Keratinocyte (primary cell): ENCODE measurements around the gene CHMP4B. TPM values are rescaled to one million over a fixed set of nuclear protein-coding genes. Genes with fewer than 3 reads are reported as not detected.

Source experiments
- DNase-seq: peaks from one replicate; pipeline ENCODE4 v3.0.0-alpha.2; 2011; ENCODE audit warnings: low read depth, missing footprints, low spot score
- FAIRE-seq: peaks from 2 replicates; lab custom pipeline; 2011; peaks lifted over from hg19 to GRCh38; lab: Jason Lieb, UNC
- H2AFZ ChIP-seq: 2 replicates; pipeline ENCODE4 v1.6.0; 2012; ENCODE audit warnings: low read length, control low read depth, inconsistent platforms; ENCODE audit not compliant: control insufficient read depth
- H3K27ac ChIP-seq: 2 replicates; pipeline ENCODE4 v1.5.1; 2011; ENCODE audit warnings: low read length; ENCODE audit not compliant: control insufficient read depth, insufficient read depth
- H3K27me3 ChIP-seq: 3 replicates; pipeline ENCODE4 v1.6.0; 2011; ENCODE audit warnings: low read length; ENCODE audit not compliant: control insufficient read depth, insufficient read depth; ENCODE audit errors: extremely low read depth
- H3K36me3 ChIP-seq, 2 experiments: 2 replicates in 1 of 2; 3 replicates in 1 of 2; pipeline ENCODE4 v1.5.1; 2011; ENCODE audit warnings: low read length in 2 of 2, mild to moderate bottlenecking in 1 of 2; ENCODE audit not compliant: control insufficient read depth in 2 of 2, insufficient read depth in 2 of 2; ENCODE audit errors: extremely low read depth in 1 of 2
- H3K4me1 ChIP-seq: 3 replicates; pipeline ENCODE4 v1.5.1; 2011; ENCODE audit warnings: low read length; ENCODE audit not compliant: control insufficient read depth, insufficient read depth; ENCODE audit errors: extremely low read depth
- H3K4me2 ChIP-seq: 3 replicates; pipeline ENCODE4 v1.6.0; 2011; ENCODE audit warnings: low read depth, low read length; ENCODE audit not compliant: control insufficient read depth, insufficient read depth; ENCODE audit errors: extremely low read depth
- H3K4me3 ChIP-seq, 3 experiments: fragments of 200-600 bp in 1 of 3; sonication (generic) in 1 of 3; 2 replicates in 2 of 3; 3 replicates in 1 of 3; pipeline ENCODE4 v1.5.1; 2011 to 2016; ENCODE audit warnings: low read length in 3 of 3, mild to moderate bottlenecking in 3 of 3, control low read depth in 2 of 3, inconsistent platforms in 1 of 3, low read depth in 1 of 3, mixed read lengths in 1 of 3, mixed run types in 1 of 3, moderate library complexity in 1 of 3; ENCODE audit not compliant: control insufficient read depth in 2 of 3, insufficient read depth in 2 of 3; ENCODE audit errors: extremely low read depth in 1 of 3
- H3K79me2 ChIP-seq: 2 replicates; pipeline ENCODE4 v1.6.0; 2012; ENCODE audit warnings: low read length; ENCODE audit not compliant: control insufficient read depth, insufficient read depth
- H3K9ac ChIP-seq: 3 replicates; pipeline ENCODE4 v1.6.0; 2011; ENCODE audit warnings: low read length; ENCODE audit not compliant: control insufficient read depth, insufficient read depth; ENCODE audit errors: extremely low read depth
- H3K9me1 ChIP-seq: 3 replicates; pipeline ENCODE4 v1.6.0; 2011; ENCODE audit warnings: low read length; ENCODE audit not compliant: control insufficient read depth, insufficient read depth; ENCODE audit errors: extremely low read depth
- H3K9me3 ChIP-seq: 2 replicates; pipeline ENCODE4 v1.5.1; 2012; ENCODE audit warnings: low read depth, low read length; ENCODE audit not compliant: control insufficient read depth
- H4K20me1 ChIP-seq: 3 replicates; pipeline ENCODE4 v1.6.0; 2011; ENCODE audit warnings: low read length; ENCODE audit not compliant: control insufficient read depth, insufficient read depth; ENCODE audit errors: extremely low read depth
- EZH2 ChIP-seq: IDR thresholded peaks from one replicate; pipeline ENCODE4 v1.6.1; 2012; ENCODE audit warnings: inconsistent platforms, mild to moderate bottlenecking, low read length, moderate library complexity
- dilution Hi-C: fragments of 300-500 bp; cut with MboI; formaldehyde crosslinking; loops from one replicate; pipeline ENCODE4 v1.7.0; 2020; ENCODE audit warnings: low sequenced_read_pairs; ENCODE audit not compliant: extremely low pct_ligation_motif_present
- polyA plus RNA-seq, 5 experiments: library from polyadenylated mRNA; depleted of rRNA in 3 of 5; stranded (reverse) in 3 of 5; stranded (forward) in 1 of 5; unstranded in 1 of 5; fragments of >200 nt; gene quantifications; 1 replicate in 1 of 5; 2 replicates in 3 of 5; 3 replicates in 1 of 5; pipeline versions ENCODE4 v1.2.1 to v1.2.3, GENCODE V29; 2011 to 2012; ENCODE audit warnings: missing spikeins in 2 of 5, low read depth in 1 of 5, low replicate concordance in 1 of 5
- TF ChIP-seq, protein P1 (sequence below), 3 experiments: IDR thresholded peaks in 1 of 3; conservative IDR thresholded peaks in 1 of 3; optimal IDR thresholded peaks in 1 of 3; 2 replicates in 2 of 3; 3 replicates in 1 of 3; pipeline versions ENCODE3 to v1.5.1; 2011; ENCODE audit warnings: low read length in 3 of 3, mild to moderate bottlenecking in 3 of 3, moderate library complexity in 2 of 3, control low read depth in 1 of 3, inconsistent platforms in 1 of 3; ENCODE audit not compliant: insufficient read depth in 2 of 3; ENCODE audit errors: extremely low read depth in 1 of 3

The CHMP4B gene
- polyA plus RNA-seq, 1 donor (not counting 4 experiments of a cell fraction or from before 2014, with no cell fraction given) = 72.2 TPM

- FAIRE-seq (no peak), DNase-seq (no peak)
- Histone ChIP-seq H4K20me1 (no peaks in the 10 kb centered on the region), H3K36me3 (no peaks in the 10 kb centered on the region), H3K9me3 (no peaks in the 10 kb centered on the region), H3K79me2 (no peaks in the 10 kb centered on the region), H3K4me1 (no peaks in the 10 kb centered on the region), H3K9ac (no peak overlapping the region), H3K4me2 (no peak overlapping the region), H3K4me3 (no peak overlapping the region), H3K27me3 (peaks cover 15% of the 10 kb centered on the region), H3K27ac (no peak overlapping the region), H3K9me1 (no peaks in the 10 kb centered on the region), H2AFZ (no peak overlapping the region)
- dilution Hi-C loops = no loop called here
- TF ChIP-seq, protein P1, sequence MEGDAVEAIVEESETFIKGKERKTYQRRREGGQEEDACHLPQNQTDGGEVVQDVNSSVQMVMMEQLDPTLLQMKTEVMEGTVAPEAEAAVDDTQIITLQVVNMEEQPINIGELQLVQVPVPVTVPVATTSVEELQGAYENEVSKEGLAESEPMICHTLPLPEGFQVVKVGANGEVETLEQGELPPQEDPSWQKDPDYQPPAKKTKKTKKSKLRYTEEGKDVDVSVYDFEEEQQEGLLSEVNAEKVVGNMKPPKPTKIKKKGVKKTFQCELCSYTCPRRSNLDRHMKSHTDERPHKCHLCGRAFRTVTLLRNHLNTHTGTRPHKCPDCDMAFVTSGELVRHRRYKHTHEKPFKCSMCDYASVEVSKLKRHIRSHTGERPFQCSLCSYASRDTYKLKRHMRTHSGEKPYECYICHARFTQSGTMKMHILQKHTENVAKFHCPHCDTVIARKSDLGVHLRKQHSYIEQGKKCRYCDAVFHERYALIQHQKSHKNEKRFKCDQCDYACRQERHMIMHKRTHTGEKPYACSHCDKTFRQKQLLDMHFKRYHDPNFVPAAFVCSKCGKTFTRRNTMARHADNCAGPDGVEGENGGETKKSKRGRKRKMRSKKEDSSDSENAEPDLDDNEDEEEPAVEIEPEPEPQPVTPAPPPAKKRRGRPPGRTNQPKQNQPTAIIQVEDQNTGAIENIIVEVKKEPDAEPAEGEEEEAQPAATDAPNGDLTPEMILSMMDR (optimal IDR thresholded peaks at IDR 0.05 in 1 of 3, IDR thresholded peaks at IDR 0.05 in 1 of 3, conservative IDR thresholded peaks at IDR 0.05 in 1 of 3; ENCODE audit: extremely low read depth in 1 of 3, insufficient read depth in 2 of 3, low read length in 3 of 3) = no peak
- no peak for TF ChIP-seq EZH2
Observed at GRCh38 chr20:33894798-33895197, 83.7 kb downstream of the CHMP4B start.

DNA sequence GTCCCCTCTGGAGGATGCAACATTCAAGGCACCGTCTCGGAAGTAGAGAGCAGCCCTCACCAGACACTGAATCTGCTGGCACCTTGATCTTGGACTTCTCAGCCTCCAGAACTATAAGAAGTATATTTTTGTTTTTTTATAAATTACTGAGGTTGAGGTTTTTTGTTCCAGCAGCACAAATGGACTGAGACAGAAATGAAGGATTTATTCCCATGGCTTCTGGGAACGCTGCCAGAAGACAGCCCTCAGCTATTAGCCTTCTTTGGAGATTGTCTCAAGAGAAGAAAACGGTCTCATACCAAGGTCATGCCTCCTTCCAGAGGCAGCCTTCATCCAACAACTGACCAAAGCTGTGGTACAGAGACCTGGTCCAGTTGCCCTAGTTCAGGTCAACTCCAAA is 85.4 kb downstream of the CHMP4B start:
- no peaks in the 10 kb centered on the region for H3K9me3 ChIP-seq
- no peaks in the 10 kb centered on the region for H3K4me1 ChIP-seq
- H3K79me2 ChIP-seq = no peaks in the 10 kb centered on the region
- no peak overlapping the region for H2AFZ ChIP-seq
- no peaks in the 10 kb centered on the region for H4K20me1 ChIP-seq
- no peak for TF ChIP-seq EZH2
- TF ChIP-seq, protein P1 (optimal IDR thresholded peaks at IDR 0.05 in 1 of 3, IDR thresholded peaks at IDR 0.05 in 1 of 3, conservative IDR thresholded peaks at IDR 0.05 in 1 of 3; ENCODE audit: extremely low read depth in 1 of 3, insufficient read depth in 2 of 3, low read length in 3 of 3) = no peak
- DNase-seq (no peak), FAIRE-seq (no peak)
- H3K9ac ChIP-seq = no peak overlapping the region
- H3K4me2 ChIP-seq = no peak overlapping the region
- no peak overlapping the region for H3K4me3 ChIP-seq
- dilution Hi-C loops = no loop called here
- no peak overlapping the region for H3K27ac ChIP-seq
- no peaks in the 10 kb centered on the region for H3K36me3 ChIP-seq
- peaks cover 18% of the 10 kb centered on the region for H3K27me3 ChIP-seq
- no peaks in the 10 kb centered on the region for H3K9me1 ChIP-seq
